Liver (tissue), 9 donors: Measurements from ENCODE around the gene TUBB3. TPM values are rescaled to one million over a fixed set of nuclear protein-coding genes. Genes with fewer than 3 reads are reported as not detected.
"Not testable (repeated sequence)": the region's sequence is repeated elsewhere in the genome, so short reads cannot be mapped to it uniquely, and the experiment has no call there.

ENCODE experiments used
- DNase-seq: peaks from one replicate; pipeline ENCODE4 v3.0.0-alpha.2; 2017; ENCODE audit warnings: low spot score
- H3K27ac ChIP-seq, 2 donors: one replicate each; pipeline ENCODE4 v1.7.0; 2013; ENCODE audit warnings: inconsistent platforms in 2 of 2, low read length in 2 of 2, control low read depth in 1 of 2, low read depth in 1 of 2, mild to moderate bottlenecking in 1 of 2
- H3K27me3 ChIP-seq, 4 donors: one replicate each; pipeline versions ENCODE4 v1.6.1 to v1.7.0; 2013; ENCODE audit warnings: low read length in 3 of 4, inconsistent platforms in 1 of 4, mild to moderate bottlenecking in 1 of 4, moderate library complexity in 1 of 4; ENCODE audit not compliant: control insufficient read depth in 4 of 4, insufficient read depth in 4 of 4
- H3K36me3 ChIP-seq, 4 donors: one replicate each; pipeline versions ENCODE4 v1.6.1 to v1.7.0; 2013; ENCODE audit warnings: low read length in 3 of 4, mild to moderate bottlenecking in 3 of 4, low read depth in 1 of 4, moderate library complexity in 1 of 4; ENCODE audit not compliant: control insufficient read depth in 4 of 4, insufficient read depth in 3 of 4
- H3K4me1 ChIP-seq, 4 donors: one replicate each; pipeline versions ENCODE4 v1.6.1 to v1.7.0; 2013; ENCODE audit warnings: low read length in 3 of 4, mild to moderate bottlenecking in 3 of 4, moderate library complexity in 1 of 4; ENCODE audit not compliant: control insufficient read depth in 4 of 4, insufficient read depth in 4 of 4
- H3K4me3 ChIP-seq, 3 donors: one replicate each; pipeline versions ENCODE4 v1.6.1 to v1.7.0; 2013; ENCODE audit warnings: low read length in 3 of 3, control low read depth in 1 of 3, low read depth in 1 of 3, mild to moderate bottlenecking in 1 of 3
- H3K9ac ChIP-seq, 2 donors: one replicate each; pipeline ENCODE4 v1.7.0; 2013; ENCODE audit warnings: low read length in 2 of 2, mild to moderate bottlenecking in 2 of 2, moderate library complexity in 2 of 2, control low read depth in 1 of 2, low read depth in 1 of 2
- H3K9me3 ChIP-seq, 4 donors: one replicate each; pipeline versions ENCODE4 v1.6.1 to v1.7.0; 2013; ENCODE audit warnings: low read length in 3 of 4; ENCODE audit not compliant: control insufficient read depth in 4 of 4
- ATF3 ChIP-seq: IDR thresholded peaks from 2 replicates; pipeline ENCODE4 v1.6.1; 2016; ENCODE audit warnings: antibody characterized with exemption
- CTCF ChIP-seq: fragments of 150-350 bp; IDR thresholded peaks from 2 replicates; pipeline ENCODE4 v1.5.1; 2017; ENCODE audit warnings: improper control_type of control experiment, low read depth, low read length; ENCODE audit not compliant: missing input control
- EGR1 ChIP-seq, 2 donors: IDR thresholded peaks; 2 replicates each; pipeline ENCODE4 v1.6.1; 2016 to 2018; ENCODE audit warnings: antibody characterized with exemption in 2 of 2, low read depth in 2 of 2
- FOXA1 ChIP-seq: IDR thresholded peaks from 2 replicates; pipeline ENCODE4 v1.6.1; 2016; ENCODE audit warnings: antibody characterized with exemption
- FOXA2 ChIP-seq: IDR thresholded peaks from 2 replicates; pipeline ENCODE4 v1.6.1; 2016; ENCODE audit warnings: antibody characterized with exemption
- GABPA ChIP-seq, 2 donors: IDR thresholded peaks in 1 of 2; conservative IDR thresholded peaks in 1 of 2; 2 replicates each; pipeline ENCODE4 v1.6.1; 2016; ENCODE audit warnings: antibody characterized with exemption in 2 of 2, mild to moderate bottlenecking in 1 of 2, moderate library complexity in 1 of 2
- HNF4A ChIP-seq, 2 donors: conservative IDR thresholded peaks; 2 replicates each; pipeline ENCODE4 v1.6.1; 2016; ENCODE audit warnings: antibody characterized with exemption in 2 of 2, mild to moderate bottlenecking in 2 of 2
- HNF4G ChIP-seq: IDR thresholded peaks from 2 replicates; pipeline ENCODE4 v1.6.1; 2016; ENCODE audit warnings: antibody characterized with exemption
- JUND ChIP-seq, 2 donors: IDR thresholded peaks; 2 replicates each; pipeline ENCODE4 v1.6.1; 2016; ENCODE audit warnings: antibody characterized with exemption in 2 of 2
- MAX ChIP-seq: IDR thresholded peaks from 2 replicates; pipeline ENCODE4 v1.6.1; 2016; ENCODE audit warnings: antibody characterized with exemption
- NR2F2 ChIP-seq: IDR thresholded peaks from 2 replicates; pipeline ENCODE4 v1.6.1; 2016; ENCODE audit warnings: antibody characterized with exemption
- RAD21 ChIP-seq, 2 donors: IDR thresholded peaks; 2 replicates each; pipeline ENCODE4 v1.6.1; 2016; ENCODE audit warnings: antibody characterized with exemption in 2 of 2, mild to moderate bottlenecking in 2 of 2
- RXRA ChIP-seq, 2 donors: IDR thresholded peaks; 2 replicates each; pipeline ENCODE4 v1.6.1; 2017 to 2018; ENCODE audit warnings: antibody characterized with exemption in 2 of 2, mild to moderate bottlenecking in 1 of 2
- SP1 ChIP-seq: IDR thresholded peaks from 2 replicates; pipeline ENCODE4 v1.6.1; 2018; ENCODE audit warnings: antibody characterized with exemption, mild to moderate bottlenecking
- TAF1 ChIP-seq: conservative IDR thresholded peaks from 2 replicates; pipeline ENCODE4 v1.6.1; 2016; ENCODE audit warnings: antibody characterized with exemption, mild to moderate bottlenecking
- YY1 ChIP-seq: IDR thresholded peaks from 2 replicates; pipeline ENCODE4 v1.6.1; 2016; ENCODE audit warnings: antibody characterized with exemption, mild to moderate bottlenecking
- ZBTB33 ChIP-seq: IDR thresholded peaks from 2 replicates; pipeline ENCODE4 v1.6.1; 2016; ENCODE audit warnings: antibody characterized with exemption
- WGBS: extraction: QIAGEN DNeasy Blood & Tissue Kit; methylation state at CpG from one replicate; pipeline ENCODE4 v1.1.7; 2013; 5-methylcytosine and 5-hydroxymethylcytosine counted together
- polyA plus RNA-seq, 2 donors: library from polyadenylated mRNA; stranded (reverse) in 1 of 2; unstranded in 1 of 2; fragments of 200-250 nt in 1 of 2; fragments of >200 nt in 1 of 2; fragmentation: Nextera tagmentation in 1 of 2; extraction: Ambion mirVana in 1 of 2; gene quantifications; one replicate each; pipeline versions ENCODE4 v1.2.1 to v1.2.3, GENCODE V29; 2013 to 2015
- total RNA-seq, 2 donors: library from RNA; depleted of rRNA; stranded (reverse); fragments of >200 nt; gene quantifications; one replicate each; pipeline ENCODE4 v1.2.3, GENCODE V29; 2014
- TF ChIP-seq, protein P1 (sequence below): IDR thresholded peaks from 2 replicates; pipeline ENCODE4 v1.6.1; 2016; ENCODE audit warnings: antibody characterized with exemption, mild to moderate bottlenecking
- donor health status: healthy.
- donor health status: healthy.
- donor health status: healthy.
- donor health status: healthy.
- donor health status: healthy.

Gene TUBB3
- total and polyA plus RNA-seq, 4 donors: 0.17 to 0.89 (median 0.25) TPM; not detected in 1

DNA sequence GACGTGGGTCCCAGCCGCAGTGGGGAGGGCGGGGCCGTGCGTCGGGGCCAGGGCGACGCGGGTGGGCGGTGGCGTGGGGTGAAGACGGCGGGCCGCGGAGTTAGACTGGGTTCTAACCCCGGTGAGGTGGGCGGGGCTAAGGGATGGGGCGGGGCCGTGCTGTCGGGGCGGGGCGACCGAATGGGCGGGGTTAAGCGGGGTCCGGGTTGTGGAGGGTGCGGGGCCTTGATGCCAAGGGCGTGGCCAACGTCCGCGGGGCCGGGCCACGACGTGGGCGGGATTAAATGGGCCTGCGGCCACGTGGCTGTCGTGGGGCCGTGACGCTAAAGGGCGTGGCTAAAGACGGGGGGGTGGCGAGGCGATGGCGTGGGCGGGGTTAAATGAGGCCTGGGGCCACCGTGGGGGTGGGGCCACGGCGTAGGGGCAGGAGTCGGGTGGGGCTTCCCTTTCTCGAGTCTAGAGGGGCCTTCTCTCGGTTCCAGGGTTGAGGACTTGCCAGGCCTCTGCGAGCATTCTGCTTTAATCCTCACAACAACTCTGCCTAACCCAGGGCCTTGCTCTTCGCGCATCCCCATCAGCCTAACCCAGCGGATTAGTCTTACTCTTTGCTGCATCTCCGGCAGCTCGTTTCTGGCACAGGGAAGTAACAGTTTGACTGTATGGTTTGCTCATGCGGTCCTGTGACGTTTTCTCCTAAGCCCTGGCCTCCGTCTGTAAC is 49.0 kb upstream of the TUBB3 start:
- H3K4me3 ChIP-seq: peak overlapping the region in 2 of 3 donors; percentile 64 to 77
- 7% methylated on average over 61 of the region's 61 CpGs for WGBS
- peak overlapping the region; percentile 99 to 100 for H3K27ac ChIP-seq
- H3K36me3 ChIP-seq: peaks cover 2 to 10% (median 8%) of the 10 kb centered on the region in 4 donors
- H3K4me1 ChIP-seq: peaks cover 2 to 20% (median 13%) of the 10 kb centered on the region in 4 donors
- no peaks in the 10 kb centered on the region for H3K9me3 ChIP-seq
- peak overlapping the region in 1 of 2 donors; percentile 27 for H3K9ac ChIP-seq
- H3K27me3 ChIP-seq: no peaks in the 10 kb centered on the region
- TF ChIP-seq RAD21 (IDR thresholded peaks at IDR 0.05) (no peak), TAF1 (no peak), SP1 (peak; percentile 70), EGR1 (IDR thresholded peaks at IDR 0.05; ENCODE audit: low read depth in 2 of 2) (peak; percentile 85 to 86), RXRA (IDR thresholded peaks at IDR 0.05) (peak; percentile 33 to 44)
- peak; percentile 100 for DNase-seq

DNA sequence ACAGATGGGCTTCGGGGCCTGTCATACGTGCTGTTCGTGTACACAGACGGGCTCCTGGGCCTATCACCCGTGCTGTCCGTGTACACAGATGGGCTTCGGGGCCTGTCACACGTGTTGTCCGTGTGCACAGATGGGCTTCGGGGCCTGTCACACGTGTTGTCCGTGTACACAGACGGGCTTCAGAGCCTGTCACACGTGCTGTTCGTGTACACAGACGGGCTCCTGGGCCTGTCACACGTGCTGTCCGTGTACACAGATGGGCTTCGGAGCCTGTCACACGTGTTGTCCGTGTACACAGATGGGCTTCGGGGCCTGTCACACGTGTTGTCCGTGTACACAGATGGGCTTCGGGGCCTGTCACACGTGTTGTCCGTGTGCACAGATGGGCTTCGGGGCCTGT is 44.0 kb upstream of the TUBB3 start:
- H3K36me3 ChIP-seq: peaks cover 18 to 47% (median 30%) of the 10 kb centered on the region in 4 donors
- H3K4me3 ChIP-seq, H3K27me3 ChIP-seq, DNase-seq, H3K9me3 ChIP-seq, H3K9ac ChIP-seq, H3K4me1 ChIP-seq, H3K27ac ChIP-seq: not testable (repeated sequence)
- 96% methylated on average over 28 of the region's 28 CpGs for WGBS

DNA sequence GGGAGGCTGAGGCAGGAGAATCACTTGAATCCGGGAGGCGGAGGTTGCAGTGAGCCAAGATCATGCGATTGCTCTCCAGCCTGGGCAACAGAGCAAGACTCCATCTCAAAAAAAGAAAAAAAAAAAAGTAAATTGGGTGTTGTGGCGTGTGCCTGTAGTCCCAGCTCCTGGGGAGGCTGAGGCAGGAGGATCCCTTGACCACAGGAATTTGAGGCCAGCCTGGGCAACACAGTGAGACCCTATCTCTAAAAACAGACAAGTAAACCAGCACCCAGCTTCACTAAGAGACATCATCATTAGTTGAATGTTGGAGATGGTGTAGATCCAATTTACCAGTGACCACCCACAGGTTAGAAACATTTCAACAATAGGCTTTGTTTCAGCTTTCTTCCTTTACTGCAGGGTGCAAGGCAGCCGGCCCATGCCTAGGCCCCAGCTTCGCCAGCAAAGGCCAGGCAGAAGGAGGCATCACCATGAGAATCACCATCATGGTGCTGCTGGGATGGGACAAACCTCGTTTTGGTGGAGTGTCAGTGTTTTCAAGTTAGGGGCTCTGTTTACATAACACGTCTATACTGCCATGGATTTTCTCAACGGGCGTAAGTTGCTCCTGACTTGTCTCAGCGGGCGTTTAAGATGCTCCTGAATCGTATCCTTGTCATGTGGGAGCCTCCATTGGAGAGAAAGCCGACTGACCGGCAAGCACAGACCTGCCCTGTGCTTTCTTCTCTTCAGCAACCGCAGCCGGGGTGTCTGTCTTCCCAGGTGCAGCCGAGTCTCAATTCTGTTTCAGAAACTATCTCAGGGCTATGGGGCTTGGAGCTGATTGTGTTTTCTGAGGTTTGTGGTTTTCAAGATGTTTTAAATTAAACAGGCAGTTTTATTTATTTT is 42.4 kb upstream of the TUBB3 start:
- TF ChIP-seq FOXA2 (no peak), SP1 (no peak), MAX (no peak), GABPA (IDR thresholded peaks at IDR 0.05 in 1 of 2, conservative IDR thresholded peaks at IDR 0.05 in 1 of 2) (no peak), NR2F2 (no peak), ATF3 (no peak), RAD21 (IDR thresholded peaks at IDR 0.05) (no peak), JUND (IDR thresholded peaks at IDR 0.05) (no peak), HNF4A (conservative IDR thresholded peaks at IDR 0.05) (no peak), ZBTB33 (no peak), YY1 (no peak), FOXA1 (no peak), TAF1 (no peak), HNF4G (no peak), EGR1 (IDR thresholded peaks at IDR 0.05; ENCODE audit: low read depth in 2 of 2) (no peak), CTCF (no peak), RXRA (IDR thresholded peaks at IDR 0.05) (no peak)
- TF ChIP-seq, protein P1, sequence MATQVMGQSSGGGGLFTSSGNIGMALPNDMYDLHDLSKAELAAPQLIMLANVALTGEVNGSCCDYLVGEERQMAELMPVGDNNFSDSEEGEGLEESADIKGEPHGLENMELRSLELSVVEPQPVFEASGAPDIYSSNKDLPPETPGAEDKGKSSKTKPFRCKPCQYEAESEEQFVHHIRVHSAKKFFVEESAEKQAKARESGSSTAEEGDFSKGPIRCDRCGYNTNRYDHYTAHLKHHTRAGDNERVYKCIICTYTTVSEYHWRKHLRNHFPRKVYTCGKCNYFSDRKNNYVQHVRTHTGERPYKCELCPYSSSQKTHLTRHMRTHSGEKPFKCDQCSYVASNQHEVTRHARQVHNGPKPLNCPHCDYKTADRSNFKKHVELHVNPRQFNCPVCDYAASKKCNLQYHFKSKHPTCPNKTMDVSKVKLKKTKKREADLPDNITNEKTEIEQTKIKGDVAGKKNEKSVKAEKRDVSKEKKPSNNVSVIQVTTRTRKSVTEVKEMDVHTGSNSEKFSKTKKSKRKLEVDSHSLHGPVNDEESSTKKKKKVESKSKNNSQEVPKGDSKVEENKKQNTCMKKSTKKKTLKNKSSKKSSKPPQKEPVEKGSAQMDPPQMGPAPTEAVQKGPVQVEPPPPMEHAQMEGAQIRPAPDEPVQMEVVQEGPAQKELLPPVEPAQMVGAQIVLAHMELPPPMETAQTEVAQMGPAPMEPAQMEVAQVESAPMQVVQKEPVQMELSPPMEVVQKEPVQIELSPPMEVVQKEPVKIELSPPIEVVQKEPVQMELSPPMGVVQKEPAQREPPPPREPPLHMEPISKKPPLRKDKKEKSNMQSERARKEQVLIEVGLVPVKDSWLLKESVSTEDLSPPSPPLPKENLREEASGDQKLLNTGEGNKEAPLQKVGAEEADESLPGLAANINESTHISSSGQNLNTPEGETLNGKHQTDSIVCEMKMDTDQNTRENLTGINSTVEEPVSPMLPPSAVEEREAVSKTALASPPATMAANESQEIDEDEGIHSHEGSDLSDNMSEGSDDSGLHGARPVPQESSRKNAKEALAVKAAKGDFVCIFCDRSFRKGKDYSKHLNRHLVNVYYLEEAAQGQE: no peak
- no peak for DNase-seq
- WGBS: 93% methylated on average over 18 of the region's 18 CpGs
- Histone ChIP-seq H3K36me3 (peaks cover 21 to 56% (median 37%) of the 10 kb centered on the region in 4 donors), H3K27ac (no peak overlapping the region), H3K9ac (no peak overlapping the region), H3K27me3 (no peaks in the 10 kb centered on the region), H3K4me3 (no peak overlapping the region), H3K4me1 (no peaks in the 10 kb centered on the region), H3K9me3 (no peaks in the 10 kb centered on the region)
